Measurements from ENCODE around the gene VIPR2.

GRCh38 chr7:159047536-159047935, 97.1 kb downstream of the VIPR2 start:
- TF ChIP-seq TAF1 (IDR thresholded peaks at IDR 0.05; ENCODE audit: low read depth, low read length) (no peak), POLR2A (IDR thresholded peaks at IDR 0.05; ENCODE audit: low read depth, low read length) (no peak), POLR2AphosphoS5 (IDR thresholded peaks at IDR 0.05; ENCODE audit: low read depth, low read length) (no peak), SPI1 (IDR thresholded peaks at IDR 0.05; ENCODE audit: low read depth, low read length) (no peak), PAX5 (IDR thresholded peaks at IDR 0.05; ENCODE audit: insufficient read depth, low read length, severe bottlenecking) (no peak), POU2F2 (IDR thresholded peaks at IDR 0.05; ENCODE audit: low read depth, low read length) (no peak)
